H4 (cell line): ENCODE results near the gene OR4D1. TPM values are rescaled to one million over a fixed set of nuclear protein-coding genes. Genes with fewer than 3 reads are reported as not detected.
A peak's percentile ranks its signal among the peaks of the same experiment; 100 is the strongest.

ENCODE experiments used
- DNase-seq: peaks from one replicate; pipeline ENCODE4 v3.0.0-alpha.2; 2015; ENCODE audit warnings: low spot score
- total RNA-seq: library from RNA; depleted of rRNA; stranded (reverse); fragments of >200 nt; shearing (Covaris generic); gene quantifications from 2 replicates; pipeline ENCODE4 v1.2.3, GENCODE V29; 2014; rRNA removed

Gene OR4D1
- total RNA-seq, 1 experiment from 2014 or later = 0.02 TPM

DNA sequence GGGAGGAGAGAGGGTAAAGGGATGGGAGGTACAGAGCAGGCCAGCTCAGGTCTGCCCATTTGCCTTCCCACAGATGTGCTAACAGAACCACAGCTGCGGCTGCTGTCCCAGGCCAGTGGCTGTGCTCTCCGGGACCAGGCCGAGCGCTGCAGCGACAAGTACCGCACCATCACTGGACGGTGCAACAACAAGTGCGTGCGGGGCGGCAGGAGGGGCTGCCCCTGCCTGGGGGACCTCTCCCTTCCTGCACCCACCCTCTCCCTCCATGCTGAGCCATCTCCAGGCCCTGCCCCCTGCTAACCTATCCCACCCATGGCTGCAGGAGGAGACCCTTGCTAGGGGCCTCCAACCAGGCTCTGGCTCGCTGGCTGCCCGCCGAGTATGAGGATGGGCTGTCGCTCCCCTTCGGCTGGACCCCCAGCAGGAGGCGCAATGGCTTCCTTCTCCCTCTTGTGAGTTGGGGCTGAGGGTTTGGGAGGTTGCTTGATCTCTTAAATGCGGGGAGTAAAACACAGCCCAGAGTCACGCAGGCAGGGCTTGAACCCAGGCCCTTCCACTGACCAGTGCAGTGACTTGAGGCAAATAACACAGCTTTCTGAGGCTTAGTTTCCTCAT, 45.6 kb downstream of the OR4D1 start:
- no peak for DNase-seq

DNA sequence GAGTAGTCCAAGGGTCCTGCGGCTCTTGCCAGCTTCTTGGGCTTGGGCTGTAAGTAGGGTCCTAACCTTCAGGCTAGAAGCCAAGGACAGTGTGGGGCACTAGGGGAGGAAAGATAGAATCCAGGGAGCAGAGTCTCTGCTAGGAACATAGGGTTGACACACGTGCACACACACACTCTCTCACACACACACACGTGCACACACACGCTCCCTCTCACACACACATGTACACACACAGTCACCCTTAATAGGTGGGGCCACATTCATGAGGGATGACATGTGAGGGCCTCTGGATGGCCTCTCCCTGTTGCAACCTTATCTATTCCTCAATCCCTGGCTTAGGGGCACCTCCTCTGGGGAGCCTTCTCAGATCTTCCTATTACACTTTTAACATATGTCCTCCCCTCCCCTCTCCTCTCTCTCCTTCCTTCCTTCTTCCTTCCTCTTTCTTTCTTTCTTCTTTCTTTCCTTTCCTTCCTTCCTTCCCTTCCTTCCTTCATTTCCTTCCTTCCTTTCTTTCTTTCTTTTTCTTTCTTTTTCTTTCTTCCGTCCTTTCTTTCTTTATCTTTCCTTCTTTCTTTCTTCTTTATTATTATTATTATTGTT, 47.4 kb downstream of the OR4D1 start:
- no peak for DNase-seq

DNA sequence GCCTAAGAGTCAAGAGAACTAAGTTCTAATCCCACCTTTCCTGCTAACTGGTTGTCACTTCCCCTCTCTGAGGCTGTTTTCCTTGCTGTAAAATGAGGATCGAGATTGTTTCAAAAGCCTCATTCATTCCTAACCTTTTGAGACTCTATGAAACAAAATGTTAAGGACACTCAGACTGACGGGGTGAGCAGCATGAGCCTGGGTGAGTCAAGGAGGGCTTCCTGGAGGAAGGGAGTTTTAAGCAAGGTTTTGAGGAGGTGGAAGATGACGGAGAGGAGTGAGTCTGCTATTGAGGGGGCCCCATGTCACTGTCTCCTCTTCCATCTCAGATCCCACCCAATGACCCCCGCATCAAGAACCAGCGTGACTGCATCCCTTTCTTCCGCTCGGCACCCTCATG, 48.4 kb downstream of the OR4D1 start:
- DNase-seq = no peak

DNA sequence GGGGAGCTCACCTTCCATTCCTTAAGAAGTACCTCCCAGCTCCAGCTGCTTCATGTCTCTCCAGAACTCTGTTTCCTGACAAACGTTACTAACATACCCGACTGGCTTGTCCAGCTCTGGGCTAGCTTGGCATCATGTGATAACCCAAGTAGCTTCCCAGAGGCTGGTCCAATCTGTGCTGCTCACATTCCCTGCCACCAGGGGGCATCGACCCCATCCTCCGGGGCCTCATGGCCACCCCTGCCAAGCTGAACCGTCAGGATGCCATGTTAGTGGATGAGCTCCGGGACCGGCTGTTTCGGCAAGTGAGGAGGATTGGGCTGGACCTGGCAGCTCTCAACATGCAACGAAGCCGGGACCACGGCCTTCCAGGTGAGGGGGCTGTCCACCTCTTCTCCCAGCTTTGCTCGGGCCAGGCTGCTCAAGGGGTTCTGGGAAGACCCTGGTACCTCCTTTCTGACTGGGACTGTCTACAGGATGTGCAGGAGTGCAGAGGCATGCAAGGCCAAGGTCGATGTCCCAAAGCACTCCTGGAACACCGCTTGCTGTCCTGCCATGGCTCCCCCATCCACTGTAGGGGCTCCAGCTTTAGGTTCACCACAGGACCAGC, 51.9 kb downstream of the OR4D1 start:
- peak; percentile 80 for DNase-seq

DNA sequence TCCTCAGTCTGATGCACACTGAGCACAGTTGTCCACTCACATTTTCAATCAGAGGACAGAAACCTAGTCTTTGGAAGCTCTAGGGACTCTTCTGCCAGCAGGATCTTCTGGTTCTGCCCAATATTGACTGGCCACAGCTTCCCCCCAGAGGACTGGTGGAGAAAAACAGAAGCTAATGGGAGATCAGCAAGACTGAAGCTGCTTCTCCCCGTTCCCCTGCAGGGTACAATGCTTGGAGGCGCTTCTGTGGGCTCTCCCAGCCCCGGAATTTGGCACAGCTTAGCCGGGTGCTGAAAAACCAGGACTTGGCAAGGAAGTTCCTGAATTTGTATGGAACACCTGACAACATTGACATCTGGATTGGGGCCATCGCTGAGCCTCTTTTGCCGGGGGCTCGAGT, 54.7 kb downstream of the OR4D1 start:
- no peak for DNase-seq

GRCh38 chr17:58204796-58205195, 56.6 kb downstream of the OR4D1 start:
- no peak for DNase-seq

DNA sequence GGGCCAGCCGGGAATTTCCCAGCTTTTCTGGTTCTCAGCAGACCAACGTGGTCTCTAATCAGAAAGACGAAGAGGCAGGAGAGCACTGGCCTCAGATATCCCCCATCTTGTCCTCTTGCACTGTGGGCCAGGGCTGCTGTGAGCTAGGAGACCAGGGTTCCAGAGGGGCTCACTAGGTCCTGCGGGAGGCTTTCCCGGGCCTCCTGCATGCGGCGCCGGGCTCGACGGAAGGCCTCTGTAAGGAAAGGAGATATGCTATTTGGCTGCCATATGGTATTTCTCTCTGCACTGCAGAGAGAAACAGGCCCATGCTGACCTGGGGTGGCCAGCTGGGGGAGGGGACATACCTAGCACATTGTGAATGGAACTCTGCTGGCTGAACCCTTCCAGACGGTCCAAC, 57.8 kb downstream of the OR4D1 start:
- no peak for DNase-seq

DNA sequence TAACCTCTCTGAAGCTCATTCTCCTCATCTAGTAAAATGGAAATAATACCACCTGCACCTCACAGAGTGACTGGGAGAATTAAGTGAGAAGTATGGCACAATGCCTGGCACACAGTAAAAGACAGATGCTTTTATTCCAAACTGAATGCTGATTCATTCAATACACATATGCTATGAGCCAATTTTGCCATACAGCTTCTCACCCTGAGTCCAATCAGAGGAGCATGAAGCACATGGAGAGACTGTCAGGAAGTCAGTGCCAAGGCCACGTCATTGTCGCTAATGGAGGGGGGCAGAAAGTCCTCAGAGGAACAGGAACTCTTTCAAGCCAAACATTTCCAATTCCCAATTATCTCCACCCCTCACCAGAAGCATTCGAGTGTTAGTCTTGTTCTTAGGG, 59.3 kb downstream of the OR4D1 start:
- no peak for DNase-seq

- no peak for DNase-seq
Observed at GRCh38 chr17:58208344-58208743, 60.2 kb downstream of the OR4D1 start.

Other genes with a start within 250 kb of the OR4D1 start
- 7.4 and 8.1 TPM in 2 replicates for gene CUEDC1, start 193.0 kb upstream of the OR4D1 start, total RNA-seq
- gene VEZF1, start 160.1 kb upstream of the OR4D1 start, total RNA-seq = 50.4 and 60.6 TPM in 2 replicates
- gene SRSF1, start 141.1 kb upstream of the OR4D1 start, total RNA-seq = 432 and 491 TPM in 2 replicates
- 10.6 and 14.5 TPM in 2 replicates for gene DYNLL2, start 65.0 kb upstream of the OR4D1 start, total RNA-seq
- not detected in 2 replicates for gene OR4D2, start 18.6 kb downstream of the OR4D1 start, total RNA-seq
- gene EPX, start 44.3 kb downstream of the OR4D1 start, total RNA-seq = 0.08 TPM in 1 of 2 replicates, not detected in the other
- 16.8 and 18.1 TPM in 2 replicates for gene MKS1, start 70.9 kb downstream of the OR4D1 start, total RNA-seq
- gene LPO, start 90.2 kb downstream of the OR4D1 start, total RNA-seq = not detected in 2 replicates
- not detected in 2 replicates for gene MPO, start 132.6 kb downstream of the OR4D1 start, total RNA-seq
- gene TSPOAP1, start 180.4 kb downstream of the OR4D1 start, total RNA-seq = not detected in 2 replicates
- gene SUPT4H1, start 203.8 kb downstream of the OR4D1 start, total RNA-seq = 94.2 and 99.9 TPM in 2 replicates